B cell (primary cell): ENCODE measurements around the gene HDAC10.

Experiments
- CTCF ChIP-seq: fragments of 200-600 bp; IDR thresholded peaks from one replicate; pipeline ENCODE4 v1.8.0; 2022; ENCODE audit warnings: antibody characterized with exemption, mild to moderate bottlenecking
- EZH2 ChIP-seq: IDR thresholded peaks from 2 replicates; pipeline ENCODE4 v1.6.1; 2012; ENCODE audit warnings: borderline replicate concordance, low read depth, mild to moderate bottlenecking, moderate library complexity, low read length; ENCODE audit not compliant: insufficient read depth, poor library complexity, severe bottlenecking

- TF ChIP-seq CTCF (no peak), EZH2 (no peak)
Measured at GRCh38 chr22:50261615-50262459, 10.8 kb upstream of the HDAC10 start, which contains the start of gene MAPK12.
